Activated CD4-positive, alpha-beta memory T cell treated with anti-CD3 and anti-CD28 coated beads for 36 hours (primary cell): Measurements from ENCODE around the gene USP17L27. TPM values are rescaled to one million over a fixed set of nuclear protein-coding genes. Genes with fewer than 3 reads are reported as not detected.
A peak's percentile ranks its signal among the peaks of the same experiment; 100 is the strongest.
"Not testable (repeated sequence)": the region's sequence is repeated elsewhere in the genome, so short reads cannot be mapped to it uniquely, and the experiment has no call there.

Experiments used
- CTCF ChIA-PET: fragments of 350-600 bp; sonication (Branson Sonifier 250); formaldehyde crosslinking; loops from one replicate; lab custom pipeline; 2021; ENCODE audit warnings: antibody characterized with exemption, inconsistent platforms; lab: Charles Lee
- POLR2A ChIA-PET: fragments of 350-600 bp; sonication (Branson Sonifier 250); formaldehyde crosslinking; loops from one replicate; lab custom pipeline; 2021; ENCODE audit warnings: antibody characterized with exemption; lab: Charles Lee
- DNase-seq: peaks from one replicate; pipeline ENCODE4 v3.0.0-alpha.2; 2020
- H3K27ac Mint-ChIP-seq: one replicate; pipeline ENCODE4 v1.8.0; 2021; ENCODE audit warnings: mixed read lengths
- H3K27me3 Mint-ChIP-seq: one replicate; pipeline ENCODE4 v1.8.0; 2021; ENCODE audit warnings: mixed read lengths
- H3K36me3 Mint-ChIP-seq: one replicate; pipeline ENCODE4 v1.8.0; 2021; ENCODE audit warnings: mixed read lengths
- H3K4me1 Mint-ChIP-seq: one replicate; pipeline ENCODE4 v1.8.0; 2021; ENCODE audit warnings: low read depth, mixed read lengths
- H3K4me3 Mint-ChIP-seq: one replicate; pipeline ENCODE4 v1.8.0; 2021; ENCODE audit warnings: mild to moderate bottlenecking, mixed read lengths
- H3K9me3 Mint-ChIP-seq: one replicate; pipeline ENCODE4 v1.8.0; 2021; ENCODE audit warnings: mixed read lengths
- intact Hi-C: fragments of 100-400 bp; cut with micrococcal nuclease; formaldehyde crosslinking; loops from one replicate; pipeline ENCODE4 v1.15.1; 2023
- total RNA-seq, 2 experiments: library from RNA; stranded (reverse); gene quantifications; one replicate each; pipeline ENCODE4 v1.2.3, GENCODE V29; 2021

The USP17L27 gene
- not detected for total RNA-seq

GRCh38 chr4:9343848-9344247, at the start of gene USP17L27:
Gene USP17L27 (plus strand): TSS chr4:9344148. CDS start chr4:9344148, 0 bp downstream.
- H3K27ac Mint-ChIP-seq, intact Hi-C loops, DNase-seq, CTCF ChIA-PET, H3K9me3 Mint-ChIP-seq, H3K36me3 Mint-ChIP-seq, H3K4me1 Mint-ChIP-seq, H3K4me3 Mint-ChIP-seq, H3K27me3 Mint-ChIP-seq, POLR2A ChIA-PET: not testable (repeated sequence)

- POLR2A ChIA-PET, H3K27ac Mint-ChIP-seq, H3K27me3 Mint-ChIP-seq, H3K9me3 Mint-ChIP-seq, DNase-seq, CTCF ChIA-PET, H3K4me1 Mint-ChIP-seq, H3K36me3 Mint-ChIP-seq, intact Hi-C loops, H3K4me3 Mint-ChIP-seq: not testable (repeated sequence)
Observed at GRCh38 chr4:9324191-9324590, 19.8 kb upstream of the USP17L27 start.

- H3K4me3 Mint-ChIP-seq, POLR2A ChIA-PET, CTCF ChIA-PET, H3K36me3 Mint-ChIP-seq, intact Hi-C loops, H3K9me3 Mint-ChIP-seq, DNase-seq, H3K4me1 Mint-ChIP-seq, H3K27me3 Mint-ChIP-seq, H3K27ac Mint-ChIP-seq: not testable (repeated sequence)
Observed at GRCh38 chr4:9324865-9325264, 19.1 kb upstream of the USP17L27 start, which contains the start of gene USP17L24. Gene USP17L24 (plus strand): TSS chr4:9325165. CDS start chr4:9325165, 0 bp downstream.

- H3K4me1 Mint-ChIP-seq, DNase-seq, POLR2A ChIA-PET, H3K27me3 Mint-ChIP-seq, CTCF ChIA-PET, H3K4me3 Mint-ChIP-seq, H3K36me3 Mint-ChIP-seq, H3K9me3 Mint-ChIP-seq, H3K27ac Mint-ChIP-seq, intact Hi-C loops: not testable (repeated sequence)
Observed at GRCh38 chr4:9329611-9330010, 14.3 kb upstream of the USP17L27 start, which contains the start of gene USP17L25. Gene USP17L25 (plus strand): TSS chr4:9329911. CDS start chr4:9329911, 0 bp downstream.

GRCh38 chr4:9334358-9334757, 9.6 kb upstream of the USP17L27 start, which contains the start of gene USP17L26:
Gene USP17L26 (plus strand): TSS chr4:9334658. CDS start chr4:9334658, 0 bp downstream.
- DNase-seq, intact Hi-C loops, H3K4me1 Mint-ChIP-seq, POLR2A ChIA-PET, H3K4me3 Mint-ChIP-seq, H3K27ac Mint-ChIP-seq, H3K9me3 Mint-ChIP-seq, CTCF ChIA-PET, H3K36me3 Mint-ChIP-seq, H3K27me3 Mint-ChIP-seq: not testable (repeated sequence)

GRCh38 chr4:9339103-9339502, 4.8 kb upstream of the USP17L27 start, which contains the start of gene USP17L5:
Gene USP17L5 (plus strand): TSS chr4:9339403. CDS start chr4:9339403, 0 bp downstream.
- CTCF ChIA-PET, H3K27ac Mint-ChIP-seq: not testable (repeated sequence)

GRCh38 chr4:9348593-9348992, 4.6 kb downstream of the USP17L27 start, which contains the start of gene USP17L28:
Gene USP17L28 (plus strand): TSS chr4:9348893. CDS start chr4:9348893, 0 bp downstream.
- POLR2A ChIA-PET, H3K4me3 Mint-ChIP-seq, H3K27me3 Mint-ChIP-seq: not testable (repeated sequence)

More at GRCh38 chr4:9339103-9339502, 4.8 kb upstream of the USP17L27 start, which contains the start of gene USP17L5:
- intact Hi-C loops, H3K36me3 Mint-ChIP-seq, H3K27me3 Mint-ChIP-seq, H3K9me3 Mint-ChIP-seq, POLR2A ChIA-PET, DNase-seq, H3K4me1 Mint-ChIP-seq, H3K4me3 Mint-ChIP-seq: not testable (repeated sequence)

GRCh38 chr4:9350866-9351265, 6.9 kb downstream of the USP17L27 start:
- CTCF ChIA-PET, H3K36me3 Mint-ChIP-seq, intact Hi-C loops, H3K4me1 Mint-ChIP-seq, H3K4me3 Mint-ChIP-seq, POLR2A ChIA-PET, DNase-seq, H3K27me3 Mint-ChIP-seq, H3K27ac Mint-ChIP-seq, H3K9me3 Mint-ChIP-seq: not testable (repeated sequence)

More at GRCh38 chr4:9348593-9348992, 4.6 kb downstream of the USP17L27 start, which contains the start of gene USP17L28:
- H3K36me3 Mint-ChIP-seq, H3K9me3 Mint-ChIP-seq, DNase-seq, H3K27ac Mint-ChIP-seq, intact Hi-C loops, H3K4me1 Mint-ChIP-seq, CTCF ChIA-PET: not testable (repeated sequence)

- intact Hi-C loops, CTCF ChIA-PET, H3K9me3 Mint-ChIP-seq, DNase-seq, H3K36me3 Mint-ChIP-seq, POLR2A ChIA-PET, H3K27me3 Mint-ChIP-seq, H3K4me3 Mint-ChIP-seq, H3K27ac Mint-ChIP-seq, H3K4me1 Mint-ChIP-seq: not testable (repeated sequence)
Observed at GRCh38 chr4:9353338-9353737, 9.4 kb downstream of the USP17L27 start, which contains the start of gene USP17L29. Gene USP17L29 (plus strand): TSS chr4:9353638. CDS start chr4:9353638, 0 bp downstream.

- H3K4me1 Mint-ChIP-seq, POLR2A ChIA-PET, H3K27me3 Mint-ChIP-seq, H3K36me3 Mint-ChIP-seq, H3K27ac Mint-ChIP-seq, intact Hi-C loops, H3K9me3 Mint-ChIP-seq, H3K4me3 Mint-ChIP-seq, CTCF ChIA-PET, DNase-seq: not testable (repeated sequence)
Observed at GRCh38 chr4:9362829-9363228, 18.9 kb downstream of the USP17L27 start, which contains the start of gene USP17L30. Gene USP17L30 (plus strand): TSS chr4:9363129. CDS start chr4:9363129, 0 bp downstream.

GRCh38 chr4:9379881-9380280, 35.9 kb downstream of the USP17L27 start:
- POLR2A ChIA-PET, H3K27me3 Mint-ChIP-seq, CTCF ChIA-PET, intact Hi-C loops, H3K4me1 Mint-ChIP-seq, H3K4me3 Mint-ChIP-seq, DNase-seq, H3K36me3 Mint-ChIP-seq, H3K9me3 Mint-ChIP-seq, H3K27ac Mint-ChIP-seq: not testable (repeated sequence)

GRCh38 chr4:9381012-9381534, 37.1 kb downstream of the USP17L27 start:
- H3K4me3 Mint-ChIP-seq = peak overlapping the region; percentile 41
- H3K27ac Mint-ChIP-seq, H3K4me1 Mint-ChIP-seq, H3K9me3 Mint-ChIP-seq, POLR2A ChIA-PET, H3K27me3 Mint-ChIP-seq, H3K36me3 Mint-ChIP-seq, intact Hi-C loops: not testable (repeated sequence)
- CTCF ChIA-PET = interaction anchor here (1.3 kb wide), 1 partner anchor 381 kb away, joined by 5 read pairs; no protein-coding TSS in a partner anchor
- DNase-seq = peak; percentile 68

GRCh38 chr4:9384126-9384525, 40.2 kb downstream of the USP17L27 start:
- CTCF ChIA-PET = no interaction called here
- Mint-ChIP-seq H3K4me1 (peaks cover 2% of the 10 kb centered on the region), H3K27me3 (peaks cover 3% of the 10 kb centered on the region), H3K9me3 (no peaks in the 10 kb centered on the region), H3K4me3 (no peak overlapping the region), H3K36me3 (no peaks in the 10 kb centered on the region), H3K27ac (no peak overlapping the region)
- no peak for DNase-seq
- POLR2A ChIA-PET = no interaction called here
- intact Hi-C loops = no loop called here
